Measurements from ENCODE around the gene SRPRB.

SRPRB gene

DNA sequence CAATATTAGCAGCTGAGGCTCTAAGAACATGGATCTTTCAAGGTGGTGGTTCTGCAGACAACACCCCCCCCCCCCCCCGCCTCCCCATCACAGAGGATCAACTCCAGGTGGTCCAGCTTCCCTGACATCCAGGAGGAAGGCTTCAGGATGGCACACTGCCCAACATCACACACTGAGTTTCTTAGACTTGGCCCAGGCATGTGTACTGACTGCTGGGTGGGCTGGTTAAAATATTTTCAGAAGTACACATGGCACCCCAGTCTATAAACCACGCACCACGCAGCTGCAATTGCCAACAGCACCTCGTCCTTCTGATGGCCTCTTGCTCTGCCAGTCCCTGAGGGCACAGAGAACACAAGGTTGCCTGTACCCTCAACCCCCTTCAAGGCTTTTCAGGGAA lies 22.1 kb downstream of the SRPRB start:
- no peak for DNase-seq (ENCODE audit: low read depth)

DNA sequence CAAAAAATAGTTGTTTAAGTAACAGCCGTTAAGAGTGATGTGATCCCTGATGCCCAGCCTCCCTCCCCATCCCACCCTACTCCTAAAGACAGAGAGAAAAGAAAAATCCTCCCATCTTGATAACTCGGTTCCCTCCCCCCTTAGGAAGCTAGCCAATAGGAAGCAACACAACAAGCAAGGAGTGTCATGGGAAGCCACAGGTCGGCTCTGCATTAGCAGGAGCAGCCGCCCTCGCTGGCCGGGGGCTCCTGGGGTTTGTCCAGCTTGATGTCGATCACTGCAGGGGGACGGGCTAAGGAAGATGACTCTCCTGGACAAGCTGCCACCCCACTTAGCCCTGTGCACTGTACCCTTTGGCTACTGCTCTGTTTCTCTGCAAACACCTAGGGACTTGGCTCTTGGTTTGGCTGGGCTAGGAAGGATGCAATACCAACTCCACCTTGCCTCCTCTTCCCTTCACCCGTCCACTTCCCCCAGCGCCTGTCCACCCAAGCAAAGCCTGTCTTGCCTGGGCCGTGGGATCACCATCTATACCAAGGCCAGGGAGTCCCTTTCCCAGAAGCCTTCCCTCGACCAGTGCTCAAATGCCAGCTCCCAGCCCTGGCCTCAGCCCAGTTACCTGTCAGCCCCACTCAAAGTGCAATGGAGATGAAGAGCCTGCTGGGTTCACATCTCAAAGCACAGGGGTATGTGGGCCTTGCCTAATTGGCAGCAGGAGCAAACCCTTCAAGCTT lies 23.1 kb downstream of the SRPRB start:
- no peak for DNase-seq (ENCODE audit: low read depth)

DNA sequence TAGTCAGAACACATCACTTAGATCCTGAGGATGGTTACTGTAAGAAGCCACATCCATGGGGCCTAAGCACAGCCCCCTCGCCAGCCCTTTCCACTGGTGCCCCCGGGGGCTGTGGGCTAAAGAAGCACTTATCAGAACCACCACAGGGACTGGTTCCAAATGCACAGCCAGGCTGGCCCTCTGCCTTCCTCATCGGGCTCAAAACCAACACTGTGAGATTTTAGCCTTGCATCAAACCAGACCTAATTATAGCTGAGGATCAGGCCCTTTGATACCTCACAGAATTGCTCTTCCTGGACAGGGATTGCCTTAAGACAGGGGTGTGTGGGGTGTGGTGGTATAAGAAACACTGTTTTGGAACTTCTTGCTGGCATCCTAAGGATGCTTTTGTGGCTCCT lies 23.7 kb downstream of the SRPRB start:
- DNase-seq (ENCODE audit: low read depth): no peak

DNA sequence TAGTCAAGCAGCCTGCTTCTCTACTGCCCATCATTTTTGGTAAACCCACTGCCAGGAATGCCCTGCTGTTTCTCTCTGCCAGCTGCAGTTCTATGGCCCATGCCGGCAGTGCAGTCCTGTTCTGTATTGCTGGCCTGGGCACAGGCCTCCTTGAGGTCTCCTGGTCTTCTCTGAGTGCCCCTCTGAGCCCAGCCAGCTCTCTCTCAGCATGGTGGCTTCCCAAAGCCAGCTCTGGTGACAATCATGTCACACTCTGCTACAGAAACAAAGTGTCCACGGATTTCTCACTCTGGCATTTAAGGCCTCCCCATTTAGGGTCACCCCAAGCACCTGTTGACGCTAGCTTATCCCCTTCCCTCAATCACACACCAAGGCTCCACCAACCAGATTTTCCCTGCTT lies 24.5 kb downstream of the SRPRB start:
- no peak for DNase-seq (ENCODE audit: low read depth)

DNA sequence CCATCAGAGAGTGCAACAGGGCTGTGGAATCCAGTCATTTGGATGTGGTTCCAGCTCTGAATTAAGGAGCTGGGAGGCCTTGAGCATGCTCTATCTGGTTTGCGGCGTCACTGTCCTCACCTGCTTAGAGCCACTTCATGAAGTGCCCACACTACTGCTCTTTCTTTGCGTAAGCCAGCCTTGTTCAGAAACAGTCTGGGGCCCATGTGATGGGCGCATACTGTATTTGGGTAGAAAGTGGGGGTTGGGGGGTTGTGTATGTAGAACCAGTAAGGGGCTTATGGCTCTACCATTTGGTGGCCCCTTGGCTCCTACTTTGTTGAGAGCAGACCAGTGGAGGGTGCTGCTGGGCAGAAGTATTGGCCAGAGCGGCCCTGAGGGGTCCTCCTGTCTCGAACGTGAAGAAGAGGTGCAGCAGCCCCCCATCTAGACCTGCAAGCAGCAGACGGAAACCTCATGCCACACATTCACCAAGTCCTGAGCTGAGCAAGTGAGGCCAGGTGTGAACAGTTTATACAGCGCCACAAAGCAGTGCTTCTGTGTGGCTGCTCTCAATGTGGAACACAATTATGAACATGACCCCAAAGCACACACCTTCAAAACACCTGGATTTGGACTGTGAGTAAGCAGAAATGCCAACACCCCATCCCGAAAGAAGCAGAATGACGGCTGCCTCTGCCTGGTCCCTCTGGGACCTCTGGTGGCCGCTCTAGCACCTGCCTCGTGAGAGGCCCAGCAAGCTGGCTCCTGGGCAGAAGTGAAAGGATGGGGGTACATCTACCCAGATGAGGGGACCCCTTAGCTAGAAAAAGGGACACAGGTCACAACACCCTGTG lies 26.6 kb downstream of the SRPRB start:
- no peak for DNase-seq (ENCODE audit: low read depth)

DNA sequence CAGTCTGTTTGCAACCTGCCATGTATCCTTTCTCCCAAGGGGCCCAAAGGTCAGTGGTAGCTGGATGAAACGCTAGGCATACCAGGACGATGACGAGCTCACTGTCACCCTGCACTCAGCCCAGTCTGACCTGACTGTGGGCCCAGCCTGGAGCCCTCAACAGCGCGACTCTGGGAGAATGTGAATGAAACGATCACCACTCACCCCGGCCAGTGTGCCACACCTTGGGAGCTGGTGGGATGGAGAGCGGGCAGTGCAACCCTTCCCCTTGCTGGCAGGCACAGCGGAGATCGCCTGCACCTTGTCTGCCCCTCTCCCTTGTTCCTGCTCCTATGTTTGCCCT lies 27.2 kb downstream of the SRPRB start:
- DNase-seq (ENCODE audit: low read depth): no peak

DNA sequence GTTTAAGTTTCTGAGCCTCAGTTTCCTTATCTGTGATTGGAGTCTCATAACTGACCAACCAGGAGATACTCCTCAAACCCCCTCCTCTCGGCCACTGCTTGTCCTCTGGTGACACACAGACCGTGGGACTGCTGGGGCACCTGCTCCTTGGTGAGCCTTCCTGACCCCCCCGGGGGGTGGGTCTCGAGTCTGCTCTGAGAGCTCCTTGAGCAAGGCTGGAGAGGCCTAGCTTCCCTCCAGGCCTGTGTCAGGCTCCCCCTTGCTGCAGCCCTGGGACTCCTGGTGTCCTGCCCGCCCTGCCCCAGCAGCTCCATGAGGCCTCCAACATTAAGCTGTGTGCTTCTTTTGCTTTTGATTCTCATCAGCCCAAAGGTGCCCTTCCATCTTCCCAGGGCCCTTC lies 27.7 kb downstream of the SRPRB start:
- DNase-seq (ENCODE audit: low read depth): no peak

DNA sequence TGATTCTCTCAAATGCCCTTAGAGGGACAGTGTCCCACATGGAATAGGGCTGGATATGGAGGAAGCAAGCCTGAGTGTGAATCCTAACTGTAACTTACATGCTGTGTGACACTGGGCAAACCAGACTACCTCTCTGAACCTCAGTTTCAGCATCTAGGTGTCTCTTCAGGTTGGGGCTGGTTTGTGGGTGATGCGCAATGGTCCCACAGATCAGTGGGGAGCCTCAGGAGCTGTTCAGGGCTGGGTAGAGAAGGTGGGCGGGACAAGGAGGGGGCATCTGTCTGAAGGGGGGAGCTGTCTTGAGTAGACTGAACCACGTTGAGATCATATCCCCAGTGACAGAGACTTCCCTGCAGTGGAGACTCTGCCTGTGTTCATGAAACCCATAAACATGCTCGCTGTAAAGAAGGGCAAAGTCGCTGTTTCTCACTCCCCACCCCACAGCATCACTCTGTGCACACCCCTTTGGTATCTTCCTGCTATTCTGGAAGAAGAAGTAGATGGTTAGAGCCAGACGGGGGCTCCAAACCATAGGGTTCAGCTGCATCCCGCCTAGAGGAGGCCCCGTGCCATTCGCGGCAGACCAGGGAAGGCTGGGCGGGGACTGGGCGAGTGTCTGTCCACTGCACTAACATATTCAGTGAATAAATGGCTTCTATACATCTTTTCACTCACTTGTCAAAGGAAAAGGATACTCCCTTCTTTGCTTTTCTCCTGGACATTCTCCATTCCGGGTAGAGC lies 28.4 kb downstream of the SRPRB start:
- DNase-seq (ENCODE audit: low read depth): no peak

DNA sequence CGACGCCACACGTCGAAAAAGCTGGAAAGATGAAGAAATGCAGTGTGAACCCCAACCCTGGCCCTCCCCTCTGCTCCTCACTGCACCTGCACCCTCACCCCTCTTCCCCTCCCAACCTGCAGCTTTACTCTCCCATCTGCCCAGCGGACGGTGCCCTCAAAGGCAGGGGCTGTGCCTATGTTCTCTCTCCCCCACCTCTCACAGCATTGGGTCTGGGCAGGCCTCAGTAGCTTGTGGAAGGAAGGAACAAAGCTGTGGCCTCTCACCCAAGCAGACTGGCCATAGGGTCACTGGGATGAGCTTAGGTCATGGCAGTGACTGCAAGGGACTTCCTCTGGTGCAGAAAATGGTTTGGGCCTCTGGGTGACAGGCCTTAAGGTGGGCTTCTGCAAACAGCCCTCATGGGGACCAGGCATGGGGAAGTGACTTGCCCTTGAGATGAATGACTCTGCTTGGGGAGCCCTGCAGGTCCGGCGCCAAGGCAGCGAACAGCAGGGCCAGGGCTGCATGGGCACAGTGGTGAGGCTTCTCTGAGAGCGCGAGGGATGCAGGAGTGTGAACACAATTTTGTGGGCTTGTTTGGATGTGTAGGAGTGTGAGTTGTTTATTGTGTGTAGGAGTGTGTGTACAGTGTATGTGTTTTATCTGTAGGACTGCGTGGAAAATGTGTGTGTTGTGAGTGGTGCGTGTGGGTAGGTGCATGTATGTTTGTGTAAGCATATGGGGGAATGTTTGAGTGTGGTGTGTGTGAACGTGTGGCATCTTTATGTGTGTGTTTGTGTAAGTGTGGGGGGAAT lies 29.2 kb downstream of the SRPRB start:
- DNase-seq (ENCODE audit: low read depth): no peak

DNA sequence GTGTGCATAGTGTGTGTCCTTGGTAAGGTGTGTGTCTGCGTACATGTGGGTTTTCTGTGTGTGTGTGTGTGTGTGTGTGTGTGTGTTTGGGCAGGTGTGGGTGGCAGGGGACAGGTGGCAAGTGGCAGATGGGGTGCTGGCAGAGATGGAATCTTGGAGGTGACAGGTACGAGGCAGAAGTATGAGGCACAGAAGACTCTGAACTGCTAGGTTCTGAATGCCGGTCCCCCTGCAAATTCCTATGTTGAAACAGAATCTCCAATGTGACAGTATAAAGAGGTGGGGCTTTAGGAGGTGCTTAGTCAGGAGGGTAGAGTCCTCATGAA lies 29.8 kb downstream of the SRPRB start:
- DNase-seq (ENCODE audit: low read depth): no peak

DNA sequence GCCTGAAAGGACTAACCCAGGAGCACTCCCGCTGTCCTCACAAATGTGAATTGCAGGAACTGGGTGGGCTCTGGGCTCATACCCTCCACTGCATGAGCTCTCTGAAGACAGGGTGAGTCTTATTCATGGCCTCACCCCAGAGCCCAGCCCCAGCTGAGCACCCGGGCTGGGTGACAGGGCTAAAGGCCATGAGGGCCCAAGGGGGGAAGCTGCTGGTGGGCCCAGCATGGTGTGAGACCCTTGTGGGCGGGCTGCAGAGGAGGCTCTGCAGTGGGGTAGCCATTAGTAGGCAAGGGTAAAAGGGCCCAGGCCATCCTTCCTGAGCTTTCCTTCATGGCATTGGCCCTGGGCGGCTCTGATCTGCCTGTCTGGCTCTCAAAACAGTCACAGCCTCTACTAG lies 30.3 kb downstream of the SRPRB start:
- no peak for DNase-seq (ENCODE audit: low read depth)

DNA sequence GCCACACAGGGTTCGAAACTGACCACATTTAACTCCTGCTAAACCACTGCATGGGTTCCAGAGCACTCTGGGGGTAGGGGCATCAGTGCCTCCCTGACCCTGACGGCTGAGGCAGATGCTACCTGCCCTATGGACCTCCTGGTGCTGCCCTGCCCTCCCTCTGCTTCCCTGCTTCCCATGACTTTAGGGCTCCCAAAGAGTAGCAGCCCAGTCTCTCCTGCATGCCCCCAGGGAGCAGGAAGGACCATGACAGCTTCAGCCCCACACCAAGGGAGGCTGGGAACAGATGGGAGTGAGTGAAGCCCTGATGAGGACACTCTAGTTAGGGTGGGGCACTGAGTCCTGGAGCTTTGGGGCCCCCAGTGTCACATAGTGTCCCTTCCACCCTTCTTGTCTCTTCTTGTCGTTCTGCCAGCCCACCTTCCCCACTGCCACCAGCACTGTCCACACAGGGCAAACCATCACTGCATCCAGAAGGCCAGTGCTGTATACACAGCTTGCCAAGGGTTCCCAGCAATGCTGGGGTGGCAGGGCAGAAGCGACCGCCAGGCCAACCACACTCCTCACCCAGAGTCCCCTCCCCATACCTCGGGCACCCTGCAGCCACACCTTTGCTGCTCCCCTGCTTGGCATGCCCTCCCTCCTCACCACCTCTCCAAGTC lies 31.0 kb downstream of the SRPRB start:
- no peak for DNase-seq (ENCODE audit: low read depth)

DNA sequence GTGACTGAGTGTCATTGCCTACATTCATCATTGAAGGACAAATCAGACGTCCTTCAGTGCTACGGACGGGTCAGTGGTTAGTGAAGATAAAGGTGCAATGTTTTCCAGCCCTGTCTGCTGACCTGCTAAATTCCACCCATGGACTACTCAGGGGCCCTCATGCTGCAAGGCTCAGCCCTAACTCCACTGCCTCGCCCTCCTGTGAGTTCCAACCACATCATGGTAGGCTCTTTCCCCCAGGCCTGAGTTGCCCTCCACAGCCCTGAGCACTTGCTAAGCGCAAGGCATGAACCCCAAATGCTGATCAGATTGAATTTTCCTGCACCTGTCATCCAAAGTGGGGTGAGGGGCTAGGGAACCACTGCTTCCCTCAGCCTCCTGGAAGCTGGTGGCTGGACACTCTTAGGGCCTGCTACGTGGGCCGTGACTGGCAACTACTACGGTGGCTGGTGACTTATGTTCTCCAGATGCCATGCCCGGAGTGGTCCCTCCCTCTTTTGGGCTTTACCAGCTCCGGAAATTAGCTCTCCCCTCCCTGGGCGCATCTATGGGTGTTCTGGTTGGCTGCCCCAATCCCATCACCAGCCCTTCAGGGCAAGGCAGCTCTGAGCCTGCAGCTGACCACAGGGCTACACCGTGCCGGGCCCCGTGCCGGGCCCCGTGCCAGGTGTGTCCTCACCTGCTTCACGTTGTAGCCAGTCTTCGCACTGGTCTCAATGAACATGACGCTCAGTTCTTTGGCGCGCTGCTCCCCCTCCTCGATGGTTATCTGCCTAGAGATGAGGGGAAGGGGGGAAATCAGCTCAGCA lies 32.1 kb downstream of the SRPRB start:
- DNase-seq (ENCODE audit: low read depth): no peak

DNA sequence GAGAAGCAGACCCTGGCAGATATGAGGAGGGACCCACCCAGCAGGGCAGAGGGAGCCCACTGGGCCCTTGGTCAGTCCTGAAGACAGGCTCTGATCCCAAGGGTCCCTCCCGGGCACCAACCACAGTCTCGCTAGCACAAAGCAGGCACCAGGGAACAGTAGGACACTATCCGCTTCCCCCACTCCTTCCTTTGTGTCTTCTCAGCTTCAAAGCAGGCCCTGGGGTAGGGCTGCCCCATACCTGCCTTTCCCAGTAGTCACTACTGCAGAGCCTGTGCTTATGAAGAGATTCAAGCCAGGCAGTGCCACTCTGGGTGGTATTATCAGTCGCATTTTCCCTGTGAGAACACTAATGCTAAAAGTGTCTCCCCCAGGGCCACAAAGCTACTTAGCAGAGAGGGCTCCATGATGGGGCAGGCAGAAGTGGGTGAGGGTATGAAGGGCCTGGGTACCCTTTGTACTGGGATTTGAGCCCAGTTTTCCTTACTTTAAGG lies 32.7 kb downstream of the SRPRB start:
- no peak for DNase-seq (ENCODE audit: low read depth)

DNA sequence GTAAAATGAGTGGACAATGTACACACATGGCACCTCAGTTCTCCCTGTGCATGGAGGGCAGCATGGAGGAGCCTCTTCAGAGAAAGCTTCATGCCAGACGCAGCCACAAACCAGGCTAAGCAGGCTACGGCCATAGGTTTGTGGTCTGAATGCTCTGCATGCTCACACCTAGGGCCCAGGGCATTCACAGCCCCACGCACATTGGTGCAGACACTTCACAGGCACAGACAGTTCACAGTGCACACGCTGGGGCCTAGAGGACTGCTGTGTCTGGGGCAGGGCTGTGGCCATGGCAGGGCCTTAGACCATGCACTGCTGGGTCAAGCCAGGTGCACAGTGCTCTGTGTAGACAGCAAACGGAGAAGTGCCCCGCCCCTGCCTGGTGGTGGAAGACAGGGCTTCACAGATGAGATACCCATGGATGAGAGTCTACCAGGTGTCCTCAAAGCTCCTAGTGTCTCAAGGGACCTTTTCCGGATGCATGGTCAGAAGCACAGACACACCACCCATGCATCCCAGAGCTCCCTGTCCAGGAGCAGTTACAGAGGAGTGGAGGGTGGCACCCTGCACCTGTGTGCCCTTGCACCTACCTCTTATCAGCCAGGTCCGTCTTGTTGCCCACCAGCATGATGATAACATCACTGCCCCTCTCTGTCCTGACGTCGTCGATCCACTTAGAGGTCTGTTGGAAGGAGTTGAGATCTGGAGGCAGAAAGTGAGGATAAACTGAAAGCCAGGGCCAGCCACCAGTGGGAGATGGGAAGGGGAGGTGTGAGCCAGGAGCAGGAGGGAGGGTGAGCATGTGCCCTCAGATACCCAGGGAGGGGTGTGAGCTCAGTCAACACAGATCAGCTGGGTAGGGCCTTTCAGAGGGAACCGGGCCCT lies 33.5 kb downstream of the SRPRB start:
- DNase-seq (ENCODE audit: low read depth): no peak

DNA sequence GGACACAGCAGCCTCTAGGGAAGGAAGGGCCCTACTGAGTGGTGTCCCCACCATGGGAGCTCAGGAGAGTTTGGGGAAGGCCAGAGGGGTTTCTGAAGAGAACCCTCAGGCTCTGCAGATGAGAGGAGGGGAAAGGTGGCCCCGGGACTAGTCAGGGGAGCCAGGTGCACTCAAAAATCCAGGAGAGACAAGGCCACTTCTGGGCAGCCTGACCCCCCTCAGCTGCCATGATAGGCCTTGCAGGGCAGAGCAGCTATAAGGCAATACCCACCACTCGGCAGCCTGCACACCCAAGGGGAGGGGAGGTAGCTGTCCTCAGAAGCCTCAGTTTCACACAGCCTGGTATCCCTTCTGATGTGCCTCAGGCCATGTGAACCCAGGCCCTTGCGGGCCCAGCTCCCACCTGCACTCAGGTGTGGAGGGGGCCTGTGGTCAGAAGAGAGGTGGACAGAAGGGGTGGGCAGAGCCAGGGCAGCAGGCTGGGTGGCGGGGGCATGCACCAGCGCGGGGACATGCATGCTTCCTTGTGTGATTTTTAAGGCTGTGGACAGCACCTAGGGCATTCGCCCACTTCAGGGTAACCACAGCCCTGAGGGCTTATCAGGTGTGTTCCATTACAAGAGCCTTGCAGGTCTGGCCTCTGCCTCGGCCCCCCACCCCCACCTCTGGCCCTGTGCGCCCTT lies 34.6 kb downstream of the SRPRB start:
- DNase-seq (ENCODE audit: low read depth): no peak

DNA sequence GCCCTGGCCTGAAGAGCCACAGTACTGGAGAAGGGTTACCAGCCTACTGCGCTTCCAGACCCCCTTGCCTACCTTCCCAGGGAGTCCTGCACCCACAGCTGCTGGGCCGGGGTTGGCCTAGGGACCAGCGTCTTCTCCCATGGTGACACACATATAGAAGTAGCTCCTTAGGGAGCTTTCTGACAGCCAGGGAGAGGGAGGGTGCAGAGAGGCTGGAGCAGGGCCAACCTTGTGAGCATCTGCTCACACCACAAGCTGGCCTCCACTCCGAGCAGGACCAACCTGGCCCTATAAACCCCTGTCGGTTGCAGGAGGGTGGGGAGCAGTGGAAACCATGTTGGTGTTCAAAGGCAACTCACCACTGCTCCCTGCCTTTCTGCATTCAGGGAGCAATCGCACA lies 35.2 kb downstream of the SRPRB start:
- no peak for DNase-seq (ENCODE audit: low read depth)

DNA sequence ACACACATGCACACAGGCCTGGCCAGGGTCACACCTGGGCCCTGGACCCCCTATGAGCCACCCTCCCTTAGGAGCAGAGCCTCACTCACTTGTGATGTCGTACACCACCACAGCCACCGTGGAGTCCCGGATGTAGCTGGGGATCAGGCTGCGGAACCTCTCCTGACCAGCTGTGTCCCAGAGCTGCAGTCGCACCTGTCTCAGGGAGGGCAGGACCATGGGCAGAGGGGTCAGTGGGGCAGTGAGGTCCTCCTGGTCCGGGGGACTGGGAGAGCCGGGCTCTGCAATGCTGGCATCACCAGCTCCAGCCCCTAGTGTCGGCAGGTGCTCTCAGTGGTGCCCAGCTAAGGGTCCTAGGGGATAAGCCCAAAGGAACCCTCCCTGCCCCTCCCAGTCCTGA lies 35.6 kb downstream of the SRPRB start:
- no peak for DNase-seq (ENCODE audit: low read depth)

DNA sequence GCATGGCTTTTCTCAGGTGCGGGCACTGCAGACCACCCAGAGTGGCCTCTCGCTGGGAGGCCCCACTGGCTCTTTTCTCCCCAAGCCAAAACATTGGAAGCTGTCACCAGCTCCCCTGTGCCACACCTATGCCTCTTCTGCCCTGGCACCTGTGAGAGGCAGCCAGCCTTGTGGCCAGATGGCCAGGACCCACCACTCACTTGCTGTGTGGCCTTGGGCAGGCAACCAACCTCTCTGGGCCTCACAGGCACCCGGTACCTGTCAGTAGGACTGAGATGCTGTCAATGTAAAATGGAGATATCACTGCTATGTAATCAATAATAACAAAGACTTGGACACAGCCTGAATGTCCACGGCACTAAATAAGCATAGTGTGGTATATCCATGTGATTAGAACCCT lies 36.5 kb downstream of the SRPRB start:
- no peak for DNase-seq (ENCODE audit: low read depth)

Data from activated T-cell treated with anti-CD3 and anti-CD28 coated beads for 48 hours (primary cell).